HEK293 (cell line): ENCODE measurements around the gene BTRC.

Experiments
- EGR2 ChIP-seq: fragments of 450-650 bp; formaldehyde crosslinking; IDR thresholded peaks from 2 replicates; pipeline ENCODE4 v1.5.1; 2016; ENCODE audit warnings: low read depth, missing biosample characterization, missing genetic modification characterization
- FEZF1 ChIP-seq: fragments of 450-650 bp; formaldehyde crosslinking; IDR thresholded peaks from 2 replicates; pipeline ENCODE4 v1.5.1; 2016; ENCODE audit warnings: missing biosample characterization, missing genetic modification characterization
- GLIS1 ChIP-seq: fragments of 450-650 bp; formaldehyde crosslinking; IDR thresholded peaks from 2 replicates; pipeline ENCODE4 v1.5.1; 2016; ENCODE audit warnings: missing biosample characterization, missing genetic modification characterization
- IKZF3 ChIP-seq: fragments of 450-650 bp; IDR thresholded peaks from 2 replicates; pipeline ENCODE4 v1.5.0; 2018; ENCODE audit warnings: missing biosample characterization, mild to moderate bottlenecking, missing genetic modification characterization, moderate library complexity
- KLF8 ChIP-seq: fragments of 450-650 bp; formaldehyde crosslinking; IDR thresholded peaks from 2 replicates; pipeline ENCODE4 v1.5.1; 2016; ENCODE audit warnings: missing biosample characterization, missing genetic modification characterization
- OSR2 ChIP-seq: fragments of 450-650 bp; formaldehyde crosslinking; IDR thresholded peaks from 2 replicates; pipeline ENCODE4 v1.5.1; 2016; ENCODE audit warnings: missing biosample characterization, missing genetic modification characterization
- OVOL3 ChIP-seq: fragments of 450-650 bp; formaldehyde crosslinking; IDR thresholded peaks from 2 replicates; pipeline ENCODE4 v1.5.1; 2016; ENCODE audit warnings: missing biosample characterization, missing genetic modification characterization
- PRDM1 ChIP-seq: fragments of 450-650 bp; formaldehyde crosslinking; IDR thresholded peaks from 2 replicates; pipeline ENCODE4; 2016; ENCODE audit warnings: missing biosample characterization, missing genetic modification characterization
- PRDM4 ChIP-seq: fragments of 450-650 bp; formaldehyde crosslinking; IDR thresholded peaks from 2 replicates; pipeline ENCODE4 v1.5.1; 2017; ENCODE audit warnings: missing biosample characterization, missing genetic modification characterization
- SCRT2 ChIP-seq: fragments of 450-650 bp; formaldehyde crosslinking; IDR thresholded peaks from 2 replicates; pipeline ENCODE4 v1.5.1; 2016; ENCODE audit warnings: missing biosample characterization, missing genetic modification characterization
- SP7 ChIP-seq: fragments of 450-650 bp; formaldehyde crosslinking; IDR thresholded peaks from 2 replicates; pipeline ENCODE4 v1.5.1; 2016; ENCODE audit warnings: missing biosample characterization, missing genetic modification characterization
- TCF7L2 ChIP-seq: IDR thresholded peaks from 2 replicates; pipeline ENCODE4 v1.6.1; 2011; ENCODE audit warnings: low read depth, mild to moderate bottlenecking, inconsistent platforms, low read length, moderate library complexity, borderline replicate concordance
- ZBTB17 ChIP-seq: fragments of 450-650 bp; formaldehyde crosslinking; IDR thresholded peaks from 2 replicates; pipeline ENCODE4 v1.5.1; 2016; ENCODE audit warnings: missing biosample characterization, missing genetic modification characterization
- ZEB2 ChIP-seq: fragments of 450-650 bp; formaldehyde crosslinking; IDR thresholded peaks from 2 replicates; pipeline ENCODE4 v1.5.1; 2016; ENCODE audit warnings: missing biosample characterization, missing genetic modification characterization
- ZNF155 ChIP-seq: fragments of 450-650 bp; formaldehyde crosslinking; IDR thresholded peaks from 2 replicates; pipeline ENCODE4 v1.5.1; 2016; ENCODE audit warnings: missing biosample characterization, missing genetic modification characterization
- ZNF214 ChIP-seq: fragments of 450-650 bp; formaldehyde crosslinking; IDR thresholded peaks from 2 replicates; pipeline ENCODE4 v1.5.1; 2017; ENCODE audit warnings: missing biosample characterization, mild to moderate bottlenecking, missing genetic modification characterization, borderline replicate concordance
- ZNF221 ChIP-seq: fragments of 450-650 bp; formaldehyde crosslinking; IDR thresholded peaks from 2 replicates; pipeline ENCODE4 v1.5.1; 2017; ENCODE audit warnings: missing biosample characterization, missing genetic modification characterization, borderline replicate concordance
- ZNF350 ChIP-seq: fragments of 450-650 bp; formaldehyde crosslinking; IDR thresholded peaks from 2 replicates; pipeline ENCODE4 v1.5.0; 2017; ENCODE audit warnings: missing biosample characterization, mild to moderate bottlenecking, missing genetic modification characterization
- ZNF362 ChIP-seq: fragments of 450-650 bp; formaldehyde crosslinking; IDR thresholded peaks from 2 replicates; pipeline ENCODE4 v1.5.1; 2016; ENCODE audit warnings: missing biosample characterization, missing genetic modification characterization
- ZNF366 ChIP-seq: fragments of 450-650 bp; formaldehyde crosslinking; conservative IDR thresholded peaks from 2 replicates; pipeline ENCODE4 v1.5.1; 2016; ENCODE audit warnings: missing biosample characterization, missing genetic modification characterization
- ZNF394 ChIP-seq: fragments of 450-650 bp; formaldehyde crosslinking; IDR thresholded peaks from 2 replicates; pipeline ENCODE4 v1.5.1; 2016; ENCODE audit warnings: missing biosample characterization, missing genetic modification characterization, mild to moderate bottlenecking, moderate library complexity, borderline replicate concordance
- ZNF449 ChIP-seq: fragments of 450-650 bp; formaldehyde crosslinking; IDR thresholded peaks from 2 replicates; pipeline ENCODE4 v1.5.1; 2017; ENCODE audit warnings: missing biosample characterization, mild to moderate bottlenecking, missing genetic modification characterization, moderate library complexity
- ZNF48 ChIP-seq: fragments of 450-650 bp; formaldehyde crosslinking; IDR thresholded peaks from 2 replicates; pipeline ENCODE4 v1.5.1; 2016; ENCODE audit warnings: missing biosample characterization, missing genetic modification characterization
- ZNF501 ChIP-seq: fragments of 450-650 bp; formaldehyde crosslinking; IDR thresholded peaks from 2 replicates; pipeline ENCODE4 v1.5.1; 2016; ENCODE audit warnings: missing biosample characterization, missing genetic modification characterization
- ZNF549 ChIP-seq: fragments of 450-650 bp; IDR thresholded peaks from 2 replicates; pipeline ENCODE4 v1.5.1; 2018; ENCODE audit warnings: missing biosample characterization, missing genetic modification characterization, mild to moderate bottlenecking, inconsistent platforms, moderate library complexity
- ZNF555 ChIP-seq: fragments of 450-650 bp; formaldehyde crosslinking; conservative IDR thresholded peaks from 2 replicates; pipeline ENCODE4 v1.5.1; 2017; ENCODE audit warnings: missing biosample characterization, mild to moderate bottlenecking, missing genetic modification characterization, inconsistent platforms
- ZNF664 ChIP-seq: fragments of 450-650 bp; formaldehyde crosslinking; IDR thresholded peaks from 2 replicates; pipeline ENCODE4 v1.5.1; 2016; ENCODE audit warnings: missing biosample characterization, missing genetic modification characterization
- ZNF692 ChIP-seq: fragments of 450-650 bp; formaldehyde crosslinking; IDR thresholded peaks from 2 replicates; pipeline ENCODE4 v1.5.1; 2016; ENCODE audit warnings: missing biosample characterization, missing genetic modification characterization
- ZNF707 ChIP-seq: fragments of 450-650 bp; formaldehyde crosslinking; IDR thresholded peaks from 2 replicates; pipeline ENCODE4 v1.5.1; 2016; ENCODE audit warnings: missing biosample characterization, missing genetic modification characterization
- ZSCAN30 ChIP-seq: fragments of 450-650 bp; IDR thresholded peaks from 2 replicates; pipeline ENCODE4 v1.5.1; 2018; ENCODE audit warnings: missing biosample characterization, mild to moderate bottlenecking, missing genetic modification characterization, moderate library complexity
- ZXDB ChIP-seq: fragments of 450-650 bp; formaldehyde crosslinking; IDR thresholded peaks from 2 replicates; pipeline ENCODE4 v1.5.1; 2016; ENCODE audit warnings: missing biosample characterization, missing genetic modification characterization
- TF ChIP-seq, protein P1 (sequence below): fragments of 450-650 bp; formaldehyde crosslinking; IDR thresholded peaks from 2 replicates; pipeline ENCODE4 v1.5.1; 2016; ENCODE audit warnings: missing biosample characterization, missing genetic modification characterization

BTRC gene

GRCh38 chr10:101453791-101454718, 100.1 kb downstream of the BTRC start (continued):
- peak; percentile 24; the same call in 1 of the 2 replicates for TF ChIP-seq PRDM4 (tag by site-specific recombination)
- peak; percentile 85 for TF ChIP-seq ZNF449 (tag by site-specific recombination)
- TF ChIP-seq ZNF664, result peak; percentile 95
- peak; percentile 88; the same call in 1 of the 2 replicates for TF ChIP-seq SP7
- no peak for TF ChIP-seq ZNF707
- TF ChIP-seq OSR2 (tag by site-specific recombination), result peak; percentile 99
- no peak for TF ChIP-seq ZNF350 (tag by site-specific recombination)
- TF ChIP-seq ZNF555 (tag by site-specific recombination), result no peak
- peak; percentile 81; the same call in 1 of the 2 replicates for TF ChIP-seq OVOL3 (tag by site-specific recombination)
- TF ChIP-seq ZNF214 (tag by site-specific recombination), result no peak
- TF ChIP-seq TCF7L2, result peak; percentile 81; the same call in 1 of the 2 replicates
- 0 out of 2 replicates have a peak, but pooled peaks have one; percentile 13 for TF ChIP-seq EGR2 (tag by site-specific recombination)
- TF ChIP-seq ZNF221, result no peak
- TF ChIP-seq, protein P1, sequence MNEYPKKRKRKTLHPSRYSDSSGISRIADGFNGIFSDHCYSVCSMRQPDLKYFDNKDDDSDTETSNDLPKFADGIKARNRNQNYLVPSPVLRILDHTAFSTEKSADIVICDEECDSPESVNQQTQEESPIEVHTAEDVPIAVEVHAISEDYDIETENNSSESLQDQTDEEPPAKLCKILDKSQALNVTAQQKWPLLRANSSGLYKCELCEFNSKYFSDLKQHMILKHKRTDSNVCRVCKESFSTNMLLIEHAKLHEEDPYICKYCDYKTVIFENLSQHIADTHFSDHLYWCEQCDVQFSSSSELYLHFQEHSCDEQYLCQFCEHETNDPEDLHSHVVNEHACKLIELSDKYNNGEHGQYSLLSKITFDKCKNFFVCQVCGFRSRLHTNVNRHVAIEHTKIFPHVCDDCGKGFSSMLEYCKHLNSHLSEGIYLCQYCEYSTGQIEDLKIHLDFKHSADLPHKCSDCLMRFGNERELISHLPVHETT (tag by site-specific recombination), result peak; percentile 83
- TF ChIP-seq ZBTB17, result peak; percentile 65
- TF ChIP-seq ZNF366, result peak; percentile 60
- 0 out of 2 replicates have a peak, but pooled peaks have one; percentile 18 for TF ChIP-seq GLIS1
- peak; percentile 76 for TF ChIP-seq FEZF1
- no peak for TF ChIP-seq PRDM1 (tag by site-specific recombination)
- peak; percentile 89 for TF ChIP-seq ZEB2 (tag by site-specific recombination)
- no peak for TF ChIP-seq ZNF155 (tag by site-specific recombination)
- no peak for TF ChIP-seq ZNF549 (tag by site-specific recombination)
- peak; percentile 71 for TF ChIP-seq KLF8 (tag by site-specific recombination)
- TF ChIP-seq ZNF394, result peak; percentile 50; the same call in 1 of the 2 replicates
- TF ChIP-seq ZNF362 (tag by site-specific recombination), result peak; percentile 72
- TF ChIP-seq ZNF692 (tag by site-specific recombination), result 0 out of 2 replicates have a peak, but pooled peaks have one; percentile 29
- TF ChIP-seq ZNF48 (tag by site-specific recombination), result no peak
- peak; percentile 82; the same call in 1 of the 2 replicates for TF ChIP-seq ZXDB (tag by site-specific recombination)
- peak; percentile 63 for TF ChIP-seq IKZF3 (tag by site-specific recombination)
- TF ChIP-seq ZNF501 (tag by site-specific recombination), result 0 out of 2 replicates have a peak, but pooled peaks have one; percentile 5
- TF ChIP-seq ZSCAN30 (tag by site-specific recombination), result 0 out of 2 replicates have a peak, but pooled peaks have one; percentile 12
- no peak for TF ChIP-seq SCRT2 (tag by site-specific recombination)
